Stimulated activated CD4-positive, alpha-beta T cell treated with anti-CD3 and anti-CD28 coated beads, Interleukin-2, amount 100 ng/mL, for 48 hours (primary cell): ENCODE measurements around the gene OR1M1.

Experiments used
- DNase-seq, 2 donors: peaks; one replicate each; pipeline ENCODE4 v3.0.0-alpha.2; 2020

The OR1M1 gene

DNA sequence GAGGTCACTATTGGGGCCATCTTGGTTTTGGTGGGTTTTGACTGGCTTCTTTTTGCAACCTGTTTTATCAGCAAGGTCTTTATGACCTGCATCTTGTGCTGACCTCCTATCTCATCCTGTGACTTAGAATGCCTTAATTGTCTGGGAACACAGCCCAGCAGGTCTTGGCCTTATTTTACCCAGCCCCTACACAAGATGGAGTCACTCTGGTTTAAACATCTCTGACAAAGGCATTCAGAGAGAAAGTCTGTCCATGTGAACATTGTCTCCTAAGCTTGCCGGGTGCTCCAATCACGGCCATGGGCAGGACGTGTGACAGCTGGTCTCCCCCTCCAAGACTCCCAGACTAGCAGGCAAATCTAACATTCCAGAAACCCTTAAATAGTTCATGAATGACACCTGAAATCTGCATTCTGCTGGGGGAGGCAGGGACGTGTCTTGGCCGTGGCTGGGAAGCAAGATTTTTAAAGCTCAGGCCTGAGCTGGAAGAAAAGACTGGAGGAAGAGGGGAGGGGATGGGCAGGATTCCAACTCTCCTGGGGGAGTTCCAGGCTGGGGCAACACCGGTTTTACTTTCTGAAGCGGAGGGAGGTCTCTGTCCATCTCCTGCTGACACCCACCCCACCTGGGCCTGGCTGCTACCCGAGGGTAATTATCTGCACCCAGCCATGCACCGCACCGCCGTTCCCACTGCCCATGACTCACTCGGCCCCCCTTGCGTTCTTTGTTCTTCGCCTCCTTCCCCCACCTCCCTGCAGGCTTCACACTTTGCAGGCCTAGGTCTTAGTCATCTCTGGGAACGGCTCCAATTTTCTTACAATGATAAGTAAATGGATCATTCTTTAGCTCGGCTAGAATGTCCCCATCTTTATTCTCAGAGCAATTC is 11.6 kb upstream of the OR1M1 start:
- no peak for DNase-seq

DNA sequence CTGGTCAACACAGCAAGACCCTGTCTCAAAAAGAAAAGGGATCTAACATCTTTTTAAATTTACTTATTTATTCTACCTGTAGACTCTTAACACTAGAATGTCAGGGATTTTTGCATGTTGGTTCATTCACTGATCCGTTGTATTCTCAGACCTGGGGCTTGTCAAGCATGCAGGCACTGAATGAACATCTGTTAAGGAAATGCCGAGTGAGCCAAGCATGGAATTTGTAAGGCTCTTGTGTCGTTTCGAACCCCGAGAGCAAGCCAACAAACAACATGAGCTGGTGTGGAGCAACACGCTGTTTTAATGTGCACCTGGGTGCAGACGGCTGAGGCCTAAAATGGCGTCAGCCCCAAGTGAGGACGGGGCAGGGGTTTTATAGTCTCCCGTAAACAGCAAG is 10.0 kb upstream of the OR1M1 start:
- DNase-seq, result no peak

DNA sequence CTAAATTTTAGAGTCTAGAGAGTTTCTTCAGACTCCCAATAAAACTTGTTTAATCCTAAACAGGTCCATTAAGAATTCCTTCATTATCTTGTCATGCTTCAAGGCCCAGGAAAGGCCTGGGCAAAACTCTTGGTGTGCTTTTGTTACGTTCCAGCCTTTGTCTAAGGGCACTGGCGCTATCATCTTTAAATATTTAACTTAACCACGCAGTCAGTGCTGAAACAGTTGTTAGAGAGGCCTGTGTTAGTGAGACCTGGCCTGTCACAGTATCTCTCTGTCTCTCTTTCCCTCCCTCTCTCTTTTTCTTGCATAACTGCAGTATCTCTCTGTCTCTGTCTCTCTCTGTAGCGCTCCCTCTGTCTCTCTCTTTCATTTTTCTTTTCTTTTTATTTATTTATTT is 8.2 kb upstream of the OR1M1 start:
- no peak for DNase-seq

DNA sequence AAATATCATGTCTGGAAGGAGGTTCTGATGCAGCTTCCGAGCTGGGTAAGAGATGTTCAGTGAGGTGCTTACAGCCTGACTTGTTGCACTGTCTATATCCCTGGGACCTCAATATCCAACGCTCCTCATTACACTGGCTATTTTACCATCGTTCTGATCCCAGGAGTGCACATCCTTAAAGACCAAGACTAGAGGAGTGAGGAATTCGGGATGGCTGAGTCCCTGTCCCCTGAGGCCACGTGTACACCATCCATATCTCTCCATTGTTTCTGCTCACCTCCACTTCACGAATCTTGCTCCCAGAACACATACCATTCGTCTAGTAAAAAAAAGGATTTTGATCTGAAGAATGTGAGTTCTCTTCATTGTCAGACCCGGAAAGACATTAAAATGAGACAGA is 20.5 kb downstream of the OR1M1 start, which contains the start of gene OR7G2:
OR7G2 (minus strand) TSS at position 101 of the 400 bp plus-strand sequence. CDS start 4,232 bp downstream, outside the sequence.
- DNase-seq, result no peak

GRCh38 chr19:9109959-9110358 is 23.1 kb downstream of the OR1M1 start:
- no peak for DNase-seq

- no peak for DNase-seq
Measured at GRCh38 chr19:9115307-9115813, 28.5 kb downstream of the OR1M1 start, which contains the start of gene OR7G1. Gene OR7G1 (minus strand): TSS chr19:9115763. CDS start chr19:9115763, 0 bp downstream.

GRCh38 chr19:9116547-9116946 is 29.7 kb downstream of the OR1M1 start:
- DNase-seq, result no peak

- no peak for DNase-seq
Measured at GRCh38 chr19:9126900-9127405, 40.1 kb downstream of the OR1M1 start, which contains the start of gene OR7G3. Gene OR7G3 (minus strand): TSS chr19:9126950. CDS start chr19:9126950, 0 bp downstream.

GRCh38 chr19:9128171-9128570 is 41.3 kb downstream of the OR1M1 start:
- no peak for DNase-seq

GRCh38 chr19:9130965-9131364 is 44.1 kb downstream of the OR1M1 start:
- DNase-seq, result no peak

DNA sequence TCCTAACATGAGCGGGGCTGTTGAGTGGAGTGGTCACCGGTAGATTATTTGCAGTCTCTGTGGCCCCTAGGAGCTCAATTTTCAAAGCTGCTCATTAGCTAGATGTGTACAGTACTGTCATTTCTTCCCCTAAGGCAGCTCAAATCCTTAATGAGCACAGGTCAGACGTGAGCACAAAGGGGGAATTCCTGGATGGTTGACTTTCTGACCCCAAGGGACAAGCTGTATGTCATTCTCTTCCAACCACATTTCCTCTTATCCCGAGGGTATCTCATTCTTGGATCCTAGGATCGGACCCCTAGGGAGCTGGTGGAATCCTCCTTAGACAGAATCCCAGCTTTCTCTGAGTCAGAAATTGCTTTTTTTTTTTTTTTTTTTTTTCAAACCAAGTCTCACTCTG is 45.6 kb downstream of the OR1M1 start:
- DNase-seq, result no peak

GRCh38 chr19:9139609-9140158 is 52.8 kb downstream of the OR1M1 start:
- DNase-seq, result no peak

GRCh38 chr19:9140159-9140874 is 53.5 kb downstream of the OR1M1 start, which contains the start of gene ZNF317:
Gene ZNF317 (plus strand): TSS chr19:9140397. CDS start chr19:9156017, 15,620 bp downstream.
- peak; percentile 76 to 80 for DNase-seq

- DNase-seq, result no peak
Measured at GRCh38 chr19:9144920-9145319, 58.1 kb downstream of the OR1M1 start.
